ENCODE data around the gene CACTIN. TPM values are rescaled to one million over a fixed set of nuclear protein-coding genes. Genes with fewer than 3 reads are reported as not detected.
"Not testable (repeated sequence)": the region's sequence is repeated elsewhere in the genome, so short reads cannot be mapped to it uniquely, and the experiment has no call there.

Gene CACTIN
- polyA plus RNA-seq, 1 donor (not counting 4 experiments of a cell fraction or from before 2014, with no cell fraction given), result 10.8 TPM

DNA sequence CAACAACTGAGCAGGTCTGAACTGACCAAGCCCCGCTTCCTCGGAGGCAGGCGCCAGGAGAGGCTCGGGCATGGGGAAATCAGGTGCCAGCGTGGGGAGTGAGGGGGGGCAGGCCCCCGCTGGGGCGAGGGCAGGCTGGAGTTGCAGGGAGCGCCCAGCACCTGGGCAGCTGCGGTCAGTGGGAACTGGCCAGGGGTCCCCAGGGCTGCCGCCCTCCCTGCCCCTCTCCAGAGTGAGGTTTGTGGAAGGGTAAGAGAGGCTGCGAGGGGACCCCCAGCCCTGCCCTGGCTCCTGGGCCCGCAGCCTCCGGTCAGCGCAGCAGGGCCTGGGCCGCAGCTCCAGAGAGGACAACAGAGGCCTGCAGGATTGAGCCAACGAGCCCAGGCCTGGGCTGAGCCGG, 41.2 kb upstream of the CACTIN start:
- Histone ChIP-seq H3K79me2 (ENCODE audit: control insufficient read depth, insufficient read depth, low read length) (no peaks in the 10 kb centered on the region), H3K9me3 (ENCODE audit: control insufficient read depth, low read depth, low read length) (no peaks in the 10 kb centered on the region), H3K9me1 (ENCODE audit: control insufficient read depth, extremely low read depth, insufficient read depth, low read length) (no peaks in the 10 kb centered on the region), H3K9ac (ENCODE audit: control insufficient read depth, extremely low read depth, insufficient read depth, low read length) (no peak overlapping the region), H3K4me1 (ENCODE audit: control insufficient read depth, extremely low read depth, insufficient read depth, low read length) (peaks cover 7% of the 10 kb centered on the region), H3K4me3 (ENCODE audit: control insufficient read depth in 2 of 3, extremely low read depth in 1 of 3, insufficient read depth in 2 of 3, low read depth in 1 of 3, low read length in 3 of 3) (no peak overlapping the region), H4K20me1 (ENCODE audit: control insufficient read depth, extremely low read depth, insufficient read depth, low read length) (peaks cover 13% of the 10 kb centered on the region), H2AFZ (ENCODE audit: control insufficient read depth, low read length) (no peak overlapping the region), H3K27me3 (ENCODE audit: control insufficient read depth, extremely low read depth, insufficient read depth, low read length) (no peaks in the 10 kb centered on the region), H3K36me3 (ENCODE audit: control insufficient read depth in 2 of 2, extremely low read depth in 1 of 2, insufficient read depth in 2 of 2, low read length in 2 of 2) (peaks cover 4 to 9% of the 10 kb centered on the region in 2 experiments), H3K4me2 (ENCODE audit: control insufficient read depth, extremely low read depth, insufficient read depth, low read depth, low read length) (no peak overlapping the region), H3K27ac (ENCODE audit: control insufficient read depth, insufficient read depth, low read length) (no peak overlapping the region)
- TF ChIP-seq, protein P1, sequence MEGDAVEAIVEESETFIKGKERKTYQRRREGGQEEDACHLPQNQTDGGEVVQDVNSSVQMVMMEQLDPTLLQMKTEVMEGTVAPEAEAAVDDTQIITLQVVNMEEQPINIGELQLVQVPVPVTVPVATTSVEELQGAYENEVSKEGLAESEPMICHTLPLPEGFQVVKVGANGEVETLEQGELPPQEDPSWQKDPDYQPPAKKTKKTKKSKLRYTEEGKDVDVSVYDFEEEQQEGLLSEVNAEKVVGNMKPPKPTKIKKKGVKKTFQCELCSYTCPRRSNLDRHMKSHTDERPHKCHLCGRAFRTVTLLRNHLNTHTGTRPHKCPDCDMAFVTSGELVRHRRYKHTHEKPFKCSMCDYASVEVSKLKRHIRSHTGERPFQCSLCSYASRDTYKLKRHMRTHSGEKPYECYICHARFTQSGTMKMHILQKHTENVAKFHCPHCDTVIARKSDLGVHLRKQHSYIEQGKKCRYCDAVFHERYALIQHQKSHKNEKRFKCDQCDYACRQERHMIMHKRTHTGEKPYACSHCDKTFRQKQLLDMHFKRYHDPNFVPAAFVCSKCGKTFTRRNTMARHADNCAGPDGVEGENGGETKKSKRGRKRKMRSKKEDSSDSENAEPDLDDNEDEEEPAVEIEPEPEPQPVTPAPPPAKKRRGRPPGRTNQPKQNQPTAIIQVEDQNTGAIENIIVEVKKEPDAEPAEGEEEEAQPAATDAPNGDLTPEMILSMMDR (optimal IDR thresholded peaks at IDR 0.05 in 1 of 3, IDR thresholded peaks at IDR 0.05 in 1 of 3, conservative IDR thresholded peaks at IDR 0.05 in 1 of 3; ENCODE audit: extremely low read depth in 1 of 3, insufficient read depth in 2 of 3, low read length in 3 of 3), result no peak
- TF ChIP-seq EZH2 (IDR thresholded peaks at IDR 0.05; ENCODE audit: low read length), result no peak
- DNase-seq (ENCODE audit: low read depth, low spot score) (no peak), FAIRE-seq (no peak)
- dilution Hi-C loops (cut with MboI; ENCODE audit: extremely low pct_ligation_motif_present, low sequenced_read_pairs), result no loop called here

DNA sequence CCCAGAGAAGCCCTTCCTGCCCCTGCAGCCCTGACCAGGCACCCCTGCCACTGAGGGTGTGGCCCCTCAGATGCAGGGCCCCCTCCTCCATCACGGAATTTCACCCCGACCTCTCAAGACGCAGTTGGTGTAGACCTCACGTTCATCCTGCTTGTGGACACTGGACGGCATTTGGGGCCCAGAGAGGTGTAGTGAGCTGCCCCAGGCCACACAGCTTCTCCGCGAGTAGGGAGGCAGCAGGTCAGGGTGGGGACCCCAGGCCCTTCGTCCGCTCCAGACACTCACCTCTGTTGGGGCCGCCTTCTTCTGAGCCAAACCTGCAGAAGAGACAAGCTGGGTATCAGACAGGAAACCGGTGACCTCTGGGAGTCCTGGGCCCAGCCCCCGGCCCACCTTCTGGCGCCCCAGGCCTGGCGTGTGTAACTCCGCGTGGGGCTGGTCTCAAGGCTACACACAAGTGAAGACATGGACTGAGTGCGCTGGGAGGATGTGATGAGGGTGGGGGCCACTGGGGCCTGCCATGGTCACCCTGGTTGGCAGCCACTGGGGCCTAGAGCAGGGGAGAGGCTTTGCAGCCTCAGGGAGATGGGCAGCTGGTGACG, 40.5 kb upstream of the CACTIN start:
- no peak overlapping the region for H3K27ac ChIP-seq (ENCODE audit: control insufficient read depth, insufficient read depth, low read length)
- dilution Hi-C loops (cut with MboI; ENCODE audit: extremely low pct_ligation_motif_present, low sequenced_read_pairs), result no loop called here
- DNase-seq (ENCODE audit: low read depth, low spot score), result no peak

GRCh38 chr19:3666545-3666856, 39.9 kb upstream of the CACTIN start:
- H3K4me2 ChIP-seq (ENCODE audit: control insufficient read depth, extremely low read depth, insufficient read depth, low read depth, low read length); H3K4me1 ChIP-seq (ENCODE audit: control insufficient read depth, extremely low read depth, insufficient read depth, low read length); H3K9me3 ChIP-seq (ENCODE audit: control insufficient read depth, low read depth, low read length); DNase-seq (ENCODE audit: low read depth, low spot score); H3K9me1 ChIP-seq (ENCODE audit: control insufficient read depth, extremely low read depth, insufficient read depth, low read length); dilution Hi-C loops (cut with MboI; ENCODE audit: extremely low pct_ligation_motif_present, low sequenced_read_pairs); H3K9ac ChIP-seq (ENCODE audit: control insufficient read depth, extremely low read depth, insufficient read depth, low read length); H3K79me2 ChIP-seq (ENCODE audit: control insufficient read depth, insufficient read depth, low read length); FAIRE-seq; H3K27ac ChIP-seq (ENCODE audit: control insufficient read depth, insufficient read depth, low read length); H3K4me3 ChIP-seq (ENCODE audit: control insufficient read depth in 2 of 3, extremely low read depth in 1 of 3, insufficient read depth in 2 of 3, low read depth in 1 of 3, low read length in 3 of 3); H2AFZ ChIP-seq (ENCODE audit: control insufficient read depth, low read length); H3K27me3 ChIP-seq (ENCODE audit: control insufficient read depth, extremely low read depth, insufficient read depth, low read length): not testable (repeated sequence)
- Histone ChIP-seq H4K20me1 (ENCODE audit: control insufficient read depth, extremely low read depth, insufficient read depth, low read length) (peaks cover 13% of the 10 kb centered on the region), H3K36me3 (ENCODE audit: control insufficient read depth in 2 of 2, extremely low read depth in 1 of 2, insufficient read depth in 2 of 2, low read length in 2 of 2) (peaks cover 4 to 10% of the 10 kb centered on the region in 2 experiments)

More for the DNA sequence above, 40.5 kb upstream of the CACTIN start:
- Histone ChIP-seq H3K9me3 (ENCODE audit: control insufficient read depth, low read depth, low read length) (no peaks in the 10 kb centered on the region), H3K36me3 (ENCODE audit: control insufficient read depth in 2 of 2, extremely low read depth in 1 of 2, insufficient read depth in 2 of 2, low read length in 2 of 2) (peaks cover 4 to 10% of the 10 kb centered on the region in 2 experiments), H3K4me1 (ENCODE audit: control insufficient read depth, extremely low read depth, insufficient read depth, low read length) (peaks cover 7% of the 10 kb centered on the region), H3K79me2 (ENCODE audit: control insufficient read depth, insufficient read depth, low read length) (no peaks in the 10 kb centered on the region), H4K20me1 (ENCODE audit: control insufficient read depth, extremely low read depth, insufficient read depth, low read length) (peaks cover 13% of the 10 kb centered on the region), H3K4me2 (ENCODE audit: control insufficient read depth, extremely low read depth, insufficient read depth, low read depth, low read length) (no peak overlapping the region), H3K9ac (ENCODE audit: control insufficient read depth, extremely low read depth, insufficient read depth, low read length) (no peak overlapping the region), H3K4me3 (ENCODE audit: control insufficient read depth in 2 of 3, extremely low read depth in 1 of 3, insufficient read depth in 2 of 3, low read depth in 1 of 3, low read length in 3 of 3) (no peak overlapping the region), H3K27me3 (ENCODE audit: control insufficient read depth, extremely low read depth, insufficient read depth, low read length) (no peaks in the 10 kb centered on the region), H2AFZ (ENCODE audit: control insufficient read depth, low read length) (no peak overlapping the region), H3K9me1 (ENCODE audit: control insufficient read depth, extremely low read depth, insufficient read depth, low read length) (no peaks in the 10 kb centered on the region)
- no peak for FAIRE-seq
- TF ChIP-seq, protein P1 (optimal IDR thresholded peaks at IDR 0.05 in 1 of 3, IDR thresholded peaks at IDR 0.05 in 1 of 3, conservative IDR thresholded peaks at IDR 0.05 in 1 of 3; ENCODE audit: extremely low read depth in 1 of 3, insufficient read depth in 2 of 3, low read length in 3 of 3), result no peak
- TF ChIP-seq EZH2 (IDR thresholded peaks at IDR 0.05; ENCODE audit: low read length), result no peak
